GM19043 (cell line): ENCODE data around the gene FASTK.

Experiments used
- ATAC-seq: cut with Tn5 transposase; IDR thresholded peaks from one replicate; pipeline ENCODE4 v1.9.1; 2021; ENCODE audit warnings: low read depth; ENCODE audit not compliant: unreplicated experiment

Gene FASTK

GRCh38 chr7:151083071-151083823, 2.6 kb upstream of the FASTK start, which contains the start of gene TMUB1:
TSS of gene TMUB1 (minus strand) at chr7:151083493. CDS start at chr7:151082563, 930 bp downstream.
- peak; percentile 48 for ATAC-seq

GRCh38 chr7:151082141-151083070, 1.8 kb upstream of the FASTK start:
- ATAC-seq: no peak

GRCh38 chr7:151081170-151082101, 827 bp upstream of the FASTK start:
- ATAC-seq: no peak

GRCh38 chr7:151080067-151080521, 515 bp downstream of the FASTK start:
- ATAC-seq: no peak

GRCh38 chr7:151079199-151079910, 1.3 kb downstream of the FASTK start:
- ATAC-seq: no peak

GRCh38 chr7:151078233-151079040, 2.2 kb downstream of the FASTK start:
- no peak for ATAC-seq

- ATAC-seq: no peak
Measured at GRCh38 chr7:151077705-151078232, 2.8 kb downstream of the FASTK start.

GRCh38 chr7:151076863-151077704, 3.5 kb downstream of the FASTK start:
- ATAC-seq: no peak

GRCh38 chr7:151075978-151076426, 4.6 kb downstream of the FASTK start:
- ATAC-seq: no peak

- ATAC-seq: no peak
Measured at GRCh38 chr7:151075662-151075971, 5.0 kb downstream of the FASTK start.

GRCh38 chr7:151074817-151075661, 5.6 kb downstream of the FASTK start:
- ATAC-seq: no peak

GRCh38 chr7:151073990-151074389, 6.6 kb downstream of the FASTK start:
- ATAC-seq: no peak

- no peak for ATAC-seq
Measured at GRCh38 chr7:151071032-151071866, 9.4 kb downstream of the FASTK start.

- no peak for ATAC-seq
Measured at GRCh38 chr7:151070574-151070960, 10.0 kb downstream of the FASTK start.

GRCh38 chr7:151069841-151070573, 10.6 kb downstream of the FASTK start:
- ATAC-seq: no peak
